GM12891 (cell line): Measurements from ENCODE around the gene RAPGEF4.

ENCODE experiments used
- DNase-seq: peaks from one replicate; pipeline ENCODE4 v3.0.0; 2011; ENCODE audit warnings: low spot score; ENCODE audit not compliant: insufficient read length
- FAIRE-seq: peaks from 2 replicates; lab custom pipeline; 2011; peaks lifted over from hg19 to GRCh38; lab: Jason Lieb, UNC
- PAX5 ChIP-seq: IDR thresholded peaks from 2 replicates; pipeline ENCODE4 v1.6.1; 2011; ENCODE audit warnings: low read length, moderate library complexity, mild to moderate bottlenecking; ENCODE audit not compliant: insufficient read depth, severe bottlenecking
- POLR2A ChIP-seq: IDR thresholded peaks from 2 replicates; pipeline ENCODE4 v1.6.1; 2011; ENCODE audit warnings: low read depth, low read length, control low read depth
- POLR2AphosphoS5 ChIP-seq: IDR thresholded peaks from 2 replicates; pipeline ENCODE4 v1.6.1; 2011; ENCODE audit warnings: low read depth, low read length, control low read depth
- POU2F2 ChIP-seq: IDR thresholded peaks from 2 replicates; pipeline ENCODE4 v1.6.1; 2011; ENCODE audit warnings: low read depth, mild to moderate bottlenecking, control low read depth, low read length, moderate library complexity
- SPI1 ChIP-seq: IDR thresholded peaks from 2 replicates; pipeline ENCODE4 v1.6.1; 2011; ENCODE audit warnings: low read depth, low read length, control low read depth
- TAF1 ChIP-seq: IDR thresholded peaks from 2 replicates; pipeline ENCODE4 v1.6.1; 2011; ENCODE audit warnings: low read depth, low read length, control low read depth

RAPGEF4 gene

GRCh38 chr2:172861656-172862476 is 126.2 kb downstream of the RAPGEF4 start:
- DNase-seq (no peak), FAIRE-seq (no peak)
- TF ChIP-seq TAF1, result no peak
- TF ChIP-seq POLR2A, result no peak
- TF ChIP-seq POLR2AphosphoS5, result no peak
- no peak for TF ChIP-seq PAX5
- TF ChIP-seq SPI1, result no peak
- TF ChIP-seq POU2F2, result no peak

- DNase-seq (no peak), FAIRE-seq (no peak)
- TF ChIP-seq POLR2A (no peak), POU2F2 (no peak), PAX5 (no peak), TAF1 (no peak), POLR2AphosphoS5 (no peak), SPI1 (no peak)
Observed at GRCh38 chr2:172863341-172863740, 127.7 kb downstream of the RAPGEF4 start.

GRCh38 chr2:172864182-172864581 is 128.5 kb downstream of the RAPGEF4 start:
- no peak for TF ChIP-seq POU2F2
- no peak for TF ChIP-seq TAF1
- no peak for TF ChIP-seq POLR2A
- no peak for TF ChIP-seq SPI1
- TF ChIP-seq PAX5, result no peak
- no peak for TF ChIP-seq POLR2AphosphoS5
- FAIRE-seq (peak; percentile 40), DNase-seq (peak; percentile 9)

- TF ChIP-seq TAF1, result no peak
- TF ChIP-seq POLR2A, result no peak
- TF ChIP-seq SPI1, result no peak
- no peak for TF ChIP-seq POU2F2
- no peak for TF ChIP-seq POLR2AphosphoS5
- no peak for TF ChIP-seq PAX5
- FAIRE-seq, result no peak
- DNase-seq, result no peak
Observed at GRCh38 chr2:172865422-172865821, 129.8 kb downstream of the RAPGEF4 start.

GRCh38 chr2:172869861-172870260 is 134.2 kb downstream of the RAPGEF4 start:
- TF ChIP-seq POLR2A (no peak), SPI1 (no peak), PAX5 (no peak)
- no peak for FAIRE-seq
- no peak for DNase-seq

GRCh38 chr2:172870396-172870795 is 134.8 kb downstream of the RAPGEF4 start:
- FAIRE-seq (no peak), DNase-seq (no peak)
- no peak for TF ChIP-seq SPI1
- no peak for TF ChIP-seq PAX5
- no peak for TF ChIP-seq POLR2AphosphoS5
- no peak for TF ChIP-seq POU2F2
- TF ChIP-seq TAF1, result no peak
- no peak for TF ChIP-seq POLR2A

- TF ChIP-seq SPI1 (no peak), TAF1 (no peak), POLR2A (no peak), PAX5 (no peak), POU2F2 (no peak), POLR2AphosphoS5 (no peak)
- no peak for DNase-seq
- no peak for FAIRE-seq
Observed at GRCh38 chr2:172877826-172878225, 142.2 kb downstream of the RAPGEF4 start.

- no peak for DNase-seq
- no peak for TF ChIP-seq POU2F2
- TF ChIP-seq TAF1, result no peak
- no peak for TF ChIP-seq SPI1
- no peak for TF ChIP-seq PAX5
- TF ChIP-seq POLR2AphosphoS5, result no peak
- TF ChIP-seq POLR2A, result no peak
- no peak for FAIRE-seq
Observed at GRCh38 chr2:172878260-172878659, 142.6 kb downstream of the RAPGEF4 start.

GRCh38 chr2:172884336-172884735 is 148.7 kb downstream of the RAPGEF4 start:
- DNase-seq (no peak), FAIRE-seq (no peak)
- TF ChIP-seq PAX5 (no peak), POLR2A (no peak), POLR2AphosphoS5 (no peak), POU2F2 (no peak), SPI1 (no peak), TAF1 (no peak)

- DNase-seq, result no peak
- TF ChIP-seq POU2F2, result no peak
- FAIRE-seq, result no peak
Observed at GRCh38 chr2:172885996-172886395, 150.4 kb downstream of the RAPGEF4 start.
